Spleen (tissue), 7 donors: ENCODE data around the gene DICER1.

Experiments used
- CTCF ChIP-seq, 11 experiments: fragments of 200-600 bp in 7 of 11; fragments of 450-650 bp in 4 of 11; sonication (generic) in 4 of 11; IDR thresholded peaks in 8 of 11; conservative IDR thresholded peaks in 3 of 11; 1 replicate in 7 of 11; 2 replicates in 4 of 11; pipeline versions ENCODE4 v1.4.0 to v1.8.0; 2016 to 2021; ENCODE audit warnings: antibody characterized with exemption in 11 of 11, inconsistent platforms in 4 of 11, mild to moderate bottlenecking in 1 of 11
- POLR2A ChIP-seq, 3 donors: fragments of 450-650 bp; IDR thresholded peaks; one replicate each; pipeline ENCODE4 v1.5.1; 2017; ENCODE audit warnings: antibody characterized with exemption in 3 of 3, mild to moderate bottlenecking in 1 of 3
- donor health status: DM: no; HTN: no; CAD: no; lungs with moderate emphysema.
- donor health status: DM: no; HTN: no; CAD: no.
- donor health status: DM: no; HTN: no; CAD: no.

- no peak for TF ChIP-seq CTCF (IDR thresholded peaks at IDR 0.05 in 8 of 11, conservative IDR thresholded peaks at IDR 0.05 in 3 of 11)
- TF ChIP-seq POLR2A (IDR thresholded peaks at IDR 0.05): no peak
Measured at GRCh38 chr14:95064734-95065133, 92.6 kb downstream of the DICER1 start.
